ENCODE results near the gene LRRTM2. TPM values are rescaled to one million over a fixed set of nuclear protein-coding genes. Genes with fewer than 3 reads are reported as not detected.
"Not testable (repeated sequence)": the region's sequence is repeated elsewhere in the genome, so short reads cannot be mapped to it uniquely, and the experiment has no call there.

Gene LRRTM2
- total RNA-seq = under 1 TPM in 1 of 2 donors, not detected in 1; 0.73 TPM

GRCh38 chr5:138874771-138875551, at the start of gene LRRTM2:
TSS of gene LRRTM2 (minus strand) at chr5:138875335. CDS start at chr5:138874911, 424 bp downstream.
- ATAC-seq (no peak), DNase-seq (ENCODE audit: low spot score) (no peak)
- Mint-ChIP-seq H3K9me3 (no peaks in the 10 kb centered on the region), H3K27me3 (peaks cover 0 to 12% of the 10 kb centered on the region in 2 donors), H3K36me3 (no peaks in the 10 kb centered on the region), H3K4me3 (no peak within 1 kb of the TSS), H3K27ac (no peak within 1 kb of the TSS), H3K4me1 (ENCODE audit: low read depth in 2 of 2) (peaks cover 4 to 6% of the 10 kb centered on the region in 2 donors)

DNA sequence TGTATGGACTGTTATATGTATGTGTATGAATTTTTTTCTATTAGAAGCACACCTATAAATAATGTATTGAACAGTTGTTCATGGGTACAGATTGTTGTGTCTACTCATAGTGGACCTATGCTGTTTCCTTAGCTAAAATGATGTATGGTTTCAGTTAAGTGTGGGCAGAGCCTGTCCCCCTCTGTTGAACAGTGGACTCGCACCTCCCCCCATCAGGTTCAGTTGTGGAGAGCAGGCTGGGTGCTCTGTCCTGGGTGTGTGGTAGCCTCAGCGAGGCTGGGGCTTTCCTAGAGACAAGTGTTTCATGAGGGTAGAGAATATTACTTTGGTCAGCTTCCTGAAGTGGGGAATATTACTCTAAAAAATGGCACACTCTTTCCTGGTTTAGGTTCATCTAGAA, 47.4 kb upstream of the LRRTM2 start:
- no peaks in the 10 kb centered on the region for H3K9me3 Mint-ChIP-seq
- H3K36me3 Mint-ChIP-seq = peaks cover 7% of the 10 kb centered on the region
- H3K4me3 Mint-ChIP-seq = no peak overlapping the region
- no peak overlapping the region for H3K27ac Mint-ChIP-seq
- DNase-seq (ENCODE audit: low spot score) (no peak), ATAC-seq (no peak)
- no peaks in the 10 kb centered on the region for H3K27me3 Mint-ChIP-seq
- H3K4me1 Mint-ChIP-seq (ENCODE audit: low read depth in 2 of 2) = no peaks in the 10 kb centered on the region

GRCh38 chr5:138921362-138921761, 46.2 kb upstream of the LRRTM2 start:
- H3K4me3 Mint-ChIP-seq; ATAC-seq; H3K27me3 Mint-ChIP-seq; H3K9me3 Mint-ChIP-seq; H3K27ac Mint-ChIP-seq; DNase-seq (ENCODE audit: low spot score); H3K36me3 Mint-ChIP-seq; H3K4me1 Mint-ChIP-seq (ENCODE audit: low read depth in 2 of 2): not testable (repeated sequence)

DNA sequence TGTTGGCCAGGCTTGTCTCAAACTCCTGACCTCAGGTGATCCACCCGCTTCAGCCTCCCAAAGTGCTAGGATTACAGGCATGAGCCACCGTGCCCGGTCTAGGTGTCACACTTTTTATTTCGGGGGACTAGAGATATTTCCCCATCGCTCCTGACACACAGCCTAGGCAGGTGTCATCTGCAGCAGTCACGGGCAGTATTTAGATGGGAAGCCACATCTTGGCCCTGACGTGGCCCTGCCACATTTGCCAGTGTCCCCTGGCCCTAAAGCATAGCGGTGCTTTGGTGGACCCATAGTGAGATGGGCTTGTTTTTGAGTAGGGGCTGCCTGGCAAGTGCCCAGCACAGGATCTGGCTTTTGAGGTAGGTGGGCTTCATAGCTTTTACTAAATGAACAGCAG, 45.0 kb upstream of the LRRTM2 start:
- H3K36me3 Mint-ChIP-seq = no peaks in the 10 kb centered on the region
- H3K27ac Mint-ChIP-seq = no peak overlapping the region
- ATAC-seq (no peak), DNase-seq (ENCODE audit: low spot score) (no peak)
- H3K9me3 Mint-ChIP-seq = no peaks in the 10 kb centered on the region
- H3K4me3 Mint-ChIP-seq = no peak overlapping the region
- H3K4me1 Mint-ChIP-seq (ENCODE audit: low read depth in 2 of 2) = no peaks in the 10 kb centered on the region
- H3K27me3 Mint-ChIP-seq = no peaks in the 10 kb centered on the region

GRCh38 chr5:138918686-138919085, 43.6 kb upstream of the LRRTM2 start:
- Mint-ChIP-seq H3K36me3 (no peaks in the 10 kb centered on the region), H3K27me3 (no peaks in the 10 kb centered on the region), H3K4me1 (ENCODE audit: low read depth in 2 of 2) (no peaks in the 10 kb centered on the region), H3K27ac (no peak overlapping the region), H3K9me3 (no peaks in the 10 kb centered on the region), H3K4me3 (no peak overlapping the region)
- no peak for ATAC-seq
- no peak for DNase-seq (ENCODE audit: low spot score)

DNA sequence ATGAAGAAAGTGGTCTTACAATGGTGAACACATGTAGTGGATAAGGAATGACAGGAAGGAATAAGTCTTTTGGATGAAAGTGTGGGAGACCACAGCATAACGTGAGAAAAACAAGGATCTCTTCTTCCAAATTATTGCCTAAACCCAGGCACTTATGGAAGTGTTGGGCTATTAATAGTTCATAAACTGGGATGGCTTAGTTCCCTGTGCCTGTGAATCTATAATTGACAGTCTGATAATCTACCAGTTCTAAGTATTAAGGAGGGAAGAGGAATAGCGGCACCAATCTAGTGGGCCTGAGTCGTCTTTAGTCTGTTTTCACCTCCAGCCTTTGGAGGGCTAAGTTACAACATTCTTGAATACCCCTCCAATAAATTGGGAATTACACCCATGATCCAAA, 39.2 kb upstream of the LRRTM2 start:
- ATAC-seq (no peak), DNase-seq (ENCODE audit: low spot score) (no peak)
- Mint-ChIP-seq H3K27me3 (no peaks in the 10 kb centered on the region), H3K27ac (no peak overlapping the region), H3K36me3 (peaks cover 14% of the 10 kb centered on the region), H3K9me3 (no peaks in the 10 kb centered on the region), H3K4me3 (no peak overlapping the region), H3K4me1 (ENCODE audit: low read depth in 2 of 2) (peaks cover 4 to 7% of the 10 kb centered on the region in 2 donors)

DNA sequence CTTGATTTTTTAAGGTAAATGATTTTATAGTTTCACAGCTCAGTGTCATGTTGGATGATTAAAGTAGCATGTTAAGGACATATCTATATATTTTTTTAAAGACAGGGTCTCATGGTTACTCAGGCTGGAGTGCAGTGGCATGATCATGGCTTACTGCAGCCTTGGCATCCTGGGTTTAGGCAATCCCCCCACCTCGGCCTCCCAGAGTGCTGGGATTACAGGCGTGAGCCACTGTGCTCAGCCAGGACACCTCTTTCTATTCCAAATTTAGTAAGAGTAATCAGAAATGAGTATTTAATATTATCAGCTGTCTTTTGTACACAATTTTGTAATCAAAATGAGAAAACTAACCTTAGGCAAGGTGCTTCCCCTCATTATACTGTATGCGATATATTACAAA, 38.6 kb upstream of the LRRTM2 start:
- Mint-ChIP-seq H3K27me3 (no peaks in the 10 kb centered on the region), H3K4me1 (ENCODE audit: low read depth in 2 of 2) (peaks cover 4 to 7% of the 10 kb centered on the region in 2 donors)

DNA sequence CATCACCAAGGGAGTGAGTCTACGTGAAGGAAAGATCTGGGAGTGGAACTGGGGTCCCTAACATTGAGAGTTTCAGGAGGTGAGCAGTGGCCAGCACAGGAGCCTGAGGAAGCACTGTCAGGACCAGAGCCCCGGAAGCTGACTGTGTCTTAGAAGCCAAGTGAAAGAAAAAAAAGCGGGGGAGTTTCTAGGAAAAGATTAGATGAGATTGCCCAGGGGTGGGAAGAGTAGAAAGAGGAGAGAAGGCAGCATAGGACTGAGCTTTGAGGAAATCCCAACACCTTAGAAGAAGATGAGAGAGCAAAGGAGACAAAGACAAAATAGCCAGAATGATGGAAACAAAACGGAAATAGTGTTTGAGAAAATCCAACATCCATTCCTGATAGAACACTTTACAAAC, 37.0 kb upstream of the LRRTM2 start:
- no peak for ATAC-seq

More for the DNA sequence above, 38.6 kb upstream of the LRRTM2 start:
- Mint-ChIP-seq H3K4me3 (no peak overlapping the region), H3K9me3 (no peaks in the 10 kb centered on the region), H3K36me3 (peaks cover 14% of the 10 kb centered on the region), H3K27ac (no peak overlapping the region)
- no peak for ATAC-seq
- DNase-seq (ENCODE audit: low spot score) = no peak

GRCh38 chr5:138911441-138911840, 36.3 kb upstream of the LRRTM2 start:
- H3K4me1 Mint-ChIP-seq (ENCODE audit: low read depth in 2 of 2) = peaks cover 4 to 7% of the 10 kb centered on the region in 2 donors
- peaks cover 14% of the 10 kb centered on the region for H3K36me3 Mint-ChIP-seq
- H3K27me3 Mint-ChIP-seq = no peaks in the 10 kb centered on the region
- H3K4me3 Mint-ChIP-seq = no peak overlapping the region
- ATAC-seq (no peak), DNase-seq (ENCODE audit: low spot score) (no peak)
- H3K27ac Mint-ChIP-seq = no peak overlapping the region
- H3K9me3 Mint-ChIP-seq = no peaks in the 10 kb centered on the region

More for the DNA sequence above, 37.0 kb upstream of the LRRTM2 start:
- H3K27ac Mint-ChIP-seq = no peak overlapping the region
- no peak overlapping the region for H3K4me3 Mint-ChIP-seq
- no peaks in the 10 kb centered on the region for H3K9me3 Mint-ChIP-seq
- peaks cover 14% of the 10 kb centered on the region for H3K36me3 Mint-ChIP-seq
- no peaks in the 10 kb centered on the region for H3K27me3 Mint-ChIP-seq
- H3K4me1 Mint-ChIP-seq (ENCODE audit: low read depth in 2 of 2) = peaks cover 4 to 7% of the 10 kb centered on the region in 2 donors
- DNase-seq (ENCODE audit: low spot score) = no peak

DNA sequence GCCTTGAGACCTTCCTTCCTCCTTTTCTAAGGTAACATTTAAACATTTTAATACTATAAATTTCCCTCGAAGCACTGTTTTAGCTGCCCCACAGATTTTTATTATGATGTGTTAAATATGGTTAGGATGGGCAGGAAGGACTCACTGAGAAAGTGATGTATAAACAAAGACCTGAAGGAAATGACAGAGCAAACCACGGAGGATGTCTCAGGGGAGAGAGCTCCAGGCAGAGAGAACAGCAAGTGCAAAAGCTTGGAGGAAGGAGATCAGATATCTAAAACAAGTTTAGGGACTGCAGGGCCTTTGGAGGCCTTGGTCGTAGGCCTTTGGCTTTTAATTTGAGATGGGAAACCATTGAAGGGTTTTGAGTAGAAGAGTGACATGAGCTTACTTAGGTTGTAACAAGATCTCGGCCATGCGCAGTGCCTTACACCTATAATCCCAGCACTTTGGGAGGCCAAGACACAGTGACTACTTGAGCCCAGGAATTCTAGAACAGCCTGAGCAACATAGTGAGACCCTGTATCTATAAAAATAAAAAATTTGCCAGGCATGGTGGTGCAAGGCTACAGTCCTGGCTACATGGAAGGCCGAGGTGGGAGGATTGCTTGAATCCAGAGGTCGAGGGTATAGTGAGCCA, 35.5 kb upstream of the LRRTM2 start:
- peaks cover 14% of the 10 kb centered on the region for H3K36me3 Mint-ChIP-seq

GRCh38 chr5:138909734-138910133, 34.6 kb upstream of the LRRTM2 start:
- ATAC-seq (no peak), DNase-seq (ENCODE audit: low spot score) (no peak)
- Mint-ChIP-seq H3K4me1 (ENCODE audit: low read depth in 2 of 2) (peaks cover 4 to 7% of the 10 kb centered on the region in 2 donors), H3K27me3 (no peaks in the 10 kb centered on the region), H3K4me3 (no peak overlapping the region), H3K36me3 (peaks cover 14% of the 10 kb centered on the region), H3K9me3 (no peaks in the 10 kb centered on the region), H3K27ac (no peak overlapping the region)

More for the DNA sequence above, 35.5 kb upstream of the LRRTM2 start:
- no peak overlapping the region for H3K27ac Mint-ChIP-seq
- no peak for DNase-seq (ENCODE audit: low spot score)
- peaks cover 4 to 7% of the 10 kb centered on the region in 2 donors for H3K4me1 Mint-ChIP-seq (ENCODE audit: low read depth in 2 of 2)
- no peaks in the 10 kb centered on the region for H3K9me3 Mint-ChIP-seq
- H3K4me3 Mint-ChIP-seq = no peak overlapping the region
- H3K27me3 Mint-ChIP-seq = no peaks in the 10 kb centered on the region
- ATAC-seq = no peak

DNA sequence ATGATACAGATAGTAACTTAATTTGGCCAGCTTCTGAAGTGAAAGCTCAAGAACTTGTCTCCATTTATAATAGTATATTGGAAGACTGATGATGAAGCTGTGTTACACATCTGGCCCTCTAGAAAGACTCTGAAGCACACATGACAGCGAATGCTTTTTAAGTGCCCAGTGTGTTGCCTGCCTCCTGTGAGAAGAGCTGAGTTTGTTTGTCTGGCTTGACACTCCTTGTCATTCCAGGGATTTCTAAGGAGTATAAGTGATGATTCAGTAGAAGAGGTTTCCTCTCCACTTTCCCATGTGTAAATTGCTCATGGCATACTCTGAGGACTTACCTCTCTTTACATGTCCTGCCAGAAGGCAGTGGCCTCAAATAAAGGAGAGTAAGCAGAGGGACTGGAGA, 30.4 kb upstream of the LRRTM2 start:
- H3K36me3 Mint-ChIP-seq = peaks cover 13% of the 10 kb centered on the region
- DNase-seq (ENCODE audit: low spot score) (no peak), ATAC-seq (no peak)
- no peaks in the 10 kb centered on the region for H3K27me3 Mint-ChIP-seq
- peaks cover 8 to 12% of the 10 kb centered on the region in 2 donors for H3K4me1 Mint-ChIP-seq (ENCODE audit: low read depth in 2 of 2)
- H3K4me3 Mint-ChIP-seq = no peak overlapping the region
- no peak overlapping the region for H3K27ac Mint-ChIP-seq
- no peaks in the 10 kb centered on the region for H3K9me3 Mint-ChIP-seq

GRCh38 chr5:138903130-138903775, 28.1 kb upstream of the LRRTM2 start:
- no peak overlapping the region for H3K27ac Mint-ChIP-seq
- H3K27me3 Mint-ChIP-seq = no peaks in the 10 kb centered on the region
- no peak overlapping the region for H3K4me3 Mint-ChIP-seq
- H3K36me3 Mint-ChIP-seq = no peaks in the 10 kb centered on the region
- peaks cover 8 to 12% of the 10 kb centered on the region in 2 donors for H3K4me1 Mint-ChIP-seq (ENCODE audit: low read depth in 2 of 2)
- DNase-seq (ENCODE audit: low spot score) (no peak), ATAC-seq (no peak)
- no peaks in the 10 kb centered on the region for H3K9me3 Mint-ChIP-seq

GRCh38 chr5:138901716-138902115, 26.6 kb upstream of the LRRTM2 start:
- Mint-ChIP-seq H3K27ac (no peak overlapping the region), H3K36me3 (no peaks in the 10 kb centered on the region), H3K4me3 (no peak overlapping the region), H3K27me3 (no peaks in the 10 kb centered on the region), H3K4me1 (ENCODE audit: low read depth in 2 of 2) (peaks cover 8 to 12% of the 10 kb centered on the region in 2 donors), H3K9me3 (no peaks in the 10 kb centered on the region)
- DNase-seq (ENCODE audit: low spot score) = no peak
- no peak for ATAC-seq

All from natural killer cell treated with Interleukin-12 subunit alpha and Interleukin-12 subunit beta and Interleukin-15 and Interleukin-18, amount 100 ng/mL, for 72 hours (primary cell).